SJCRH30 (cell line): ENCODE data around the gene STK31. TPM values are rescaled to one million over a fixed set of nuclear protein-coding genes. Genes with fewer than 3 reads are reported as not detected.
"Not testable (repeated sequence)": the region's sequence is repeated elsewhere in the genome, so short reads cannot be mapped to it uniquely, and the experiment has no call there.

Experiments
- DNase-seq, 2 experiments: peaks; one replicate each; pipeline ENCODE4 v3.0.0-alpha.2; 2015 to 2020
- H3K27ac ChIP-seq: fragments of 250-450 bp; sonication (Bioruptor Pico); 2 replicates; pipeline ENCODE4 v1.5.1; 2020; ENCODE audit warnings: mild to moderate bottlenecking, moderate library complexity
- H3K27me3 ChIP-seq: fragments of 250-450 bp; sonication (Bioruptor Pico); 2 replicates; pipeline ENCODE4 v1.5.1; 2020; ENCODE audit warnings: mild to moderate bottlenecking, moderate library complexity
- H3K36me3 ChIP-seq: fragments of 250-450 bp; sonication (Bioruptor Pico); 2 replicates; pipeline ENCODE4 v1.5.1; 2020; ENCODE audit warnings: mild to moderate bottlenecking, moderate library complexity
- H3K4me1 ChIP-seq: fragments of 250-450 bp; sonication (Bioruptor Pico); 2 replicates; pipeline ENCODE4 v1.5.1; 2020; ENCODE audit warnings: mild to moderate bottlenecking, moderate library complexity
- H3K4me3 ChIP-seq: fragments of 250-450 bp; sonication (Bioruptor Pico); 2 replicates; pipeline ENCODE4 v1.5.1; 2020; ENCODE audit warnings: mild to moderate bottlenecking, moderate library complexity
- H3K9me3 ChIP-seq: fragments of 250-450 bp; sonication (Bioruptor Pico); replicated peaks from 2 replicates; pipeline ENCODE4 v1.5.1; 2020; ENCODE audit warnings: mild to moderate bottlenecking, moderate library complexity
- total RNA-seq: library from RNA; depleted of rRNA; stranded (reverse); fragments of >200 nt; shearing (Covaris generic); gene quantifications from 2 replicates; pipeline ENCODE4 v1.2.3, GENCODE V29; 2014

The STK31 gene
- total RNA-seq, 1 experiment from 2014 or later: 0.08 TPM

GRCh38 chr7:23808421-23808820 lies 98.4 kb downstream of the STK31 start:
- no peaks in the 10 kb centered on the region; the same call in 1 of the 2 replicates for H3K36me3 ChIP-seq
- H3K4me1 ChIP-seq: no peaks in the 10 kb centered on the region
- H3K4me3 ChIP-seq: no peak overlapping the region
- no peaks in the 10 kb centered on the region for H3K27me3 ChIP-seq
- DNase-seq: no peak
- H3K27ac ChIP-seq: no peak overlapping the region
- peaks cover 8% of the 10 kb centered on the region; the same call in 1 of the 2 replicates for H3K9me3 ChIP-seq

GRCh38 chr7:23810099-23810498 lies 100.1 kb downstream of the STK31 start:
- Histone ChIP-seq H3K9me3 (peaks cover 8% of the 10 kb centered on the region; the same call in 1 of the 2 replicates), H3K4me1 (no peaks in the 10 kb centered on the region), H3K27ac (no peak overlapping the region), H3K4me3 (no peak overlapping the region), H3K27me3 (no peaks in the 10 kb centered on the region), H3K36me3 (no peaks in the 10 kb centered on the region)
- DNase-seq: no peak

GRCh38 chr7:23811540-23811939 lies 101.5 kb downstream of the STK31 start:
- H3K27ac ChIP-seq: no peak overlapping the region
- no peak overlapping the region for H3K4me3 ChIP-seq
- H3K9me3 ChIP-seq: peaks cover 8% of the 10 kb centered on the region; the same call in 1 of the 2 replicates
- peak in 1 of 2 experiments; percentile 24 for DNase-seq
- H3K36me3 ChIP-seq: no peaks in the 10 kb centered on the region
- no peaks in the 10 kb centered on the region for H3K4me1 ChIP-seq
- H3K27me3 ChIP-seq: no peaks in the 10 kb centered on the region

- not testable (repeated sequence) for H3K27me3 ChIP-seq, H3K9me3 ChIP-seq, H3K4me1 ChIP-seq, H3K4me3 ChIP-seq, H3K36me3 ChIP-seq, DNase-seq, H3K27ac ChIP-seq
Observed at GRCh38 chr7:23828125-23828524, 118.1 kb downstream of the STK31 start.

GRCh38 chr7:23832733-23833132 lies 122.7 kb downstream of the STK31 start:
- H3K9me3 ChIP-seq, H3K27ac ChIP-seq, H3K36me3 ChIP-seq, H3K27me3 ChIP-seq, H3K4me3 ChIP-seq, DNase-seq, H3K4me1 ChIP-seq: not testable (repeated sequence)

GRCh38 chr7:23833405-23833804 lies 123.4 kb downstream of the STK31 start:
- Histone ChIP-seq H3K9me3 (no peaks in the 10 kb centered on the region), H3K36me3 (no peaks in the 10 kb centered on the region), H3K4me1 (no peaks in the 10 kb centered on the region), H3K4me3 (no peak overlapping the region), H3K27ac (no peak overlapping the region), H3K27me3 (no peaks in the 10 kb centered on the region)
- DNase-seq: no peak

- H3K4me1 ChIP-seq, H3K27me3 ChIP-seq, H3K4me3 ChIP-seq, H3K27ac ChIP-seq, H3K36me3 ChIP-seq, H3K9me3 ChIP-seq, DNase-seq: not testable (repeated sequence)
Observed at GRCh38 chr7:23844837-23845236, 134.8 kb downstream of the STK31 start.

GRCh38 chr7:23852135-23852534 lies 142.1 kb downstream of the STK31 start:
- Histone ChIP-seq H3K36me3 (no peaks in the 10 kb centered on the region), H3K9me3 (no peaks in the 10 kb centered on the region), H3K4me3 (no peak overlapping the region), H3K27me3 (no peaks in the 10 kb centered on the region; the same call in 1 of the 2 replicates), H3K27ac (no peak overlapping the region), H3K4me1 (no peaks in the 10 kb centered on the region)
- no peak for DNase-seq

GRCh38 chr7:23852988-23853387 lies 143.0 kb downstream of the STK31 start:
- Histone ChIP-seq H3K4me1 (no peaks in the 10 kb centered on the region), H3K36me3 (no peaks in the 10 kb centered on the region), H3K4me3 (no peak overlapping the region), H3K9me3 (no peaks in the 10 kb centered on the region), H3K27me3 (no peaks in the 10 kb centered on the region; the same call in 1 of the 2 replicates), H3K27ac (no peak overlapping the region)
- DNase-seq: no peak

- peak; percentile 19 to 64 for DNase-seq
- H3K27me3 ChIP-seq: no peaks in the 10 kb centered on the region
- H3K9me3 ChIP-seq: no peaks in the 10 kb centered on the region
- H3K36me3 ChIP-seq: no peaks in the 10 kb centered on the region
- no peak overlapping the region for H3K4me3 ChIP-seq
- H3K4me1 ChIP-seq: no peaks in the 10 kb centered on the region
- no peak overlapping the region for H3K27ac ChIP-seq
Observed at GRCh38 chr7:23863209-23863787, 153.3 kb downstream of the STK31 start.

- Histone ChIP-seq H3K4me3 (no peak overlapping the region), H3K9me3 (no peaks in the 10 kb centered on the region), H3K27ac (no peak overlapping the region), H3K4me1 (no peaks in the 10 kb centered on the region), H3K27me3 (no peaks in the 10 kb centered on the region), H3K36me3 (no peaks in the 10 kb centered on the region)
- no peak for DNase-seq
Observed at GRCh38 chr7:23864973-23865372, 155.0 kb downstream of the STK31 start.

- Histone ChIP-seq H3K27ac (no peak overlapping the region), H3K9me3 (no peaks in the 10 kb centered on the region), H3K27me3 (no peaks in the 10 kb centered on the region), H3K4me1 (no peaks in the 10 kb centered on the region), H3K36me3 (no peaks in the 10 kb centered on the region), H3K4me3 (no peak overlapping the region)
- DNase-seq: peak in 1 of 2 experiments; percentile 19
Observed at GRCh38 chr7:23873306-23873705, 163.3 kb downstream of the STK31 start.

- H3K4me1 ChIP-seq, H3K36me3 ChIP-seq, H3K27ac ChIP-seq, DNase-seq, H3K27me3 ChIP-seq, H3K4me3 ChIP-seq, H3K9me3 ChIP-seq: not testable (repeated sequence)
Observed at GRCh38 chr7:23876526-23876925, 166.5 kb downstream of the STK31 start.
